ENCODE measurements around the gene CENPA. TPM values are rescaled to one million over a fixed set of nuclear protein-coding genes. Genes with fewer than 3 reads are reported as not detected.

CENPA gene
- total RNA-seq, 1 experiment from 2014 or later: 55.0 TPM

DNA sequence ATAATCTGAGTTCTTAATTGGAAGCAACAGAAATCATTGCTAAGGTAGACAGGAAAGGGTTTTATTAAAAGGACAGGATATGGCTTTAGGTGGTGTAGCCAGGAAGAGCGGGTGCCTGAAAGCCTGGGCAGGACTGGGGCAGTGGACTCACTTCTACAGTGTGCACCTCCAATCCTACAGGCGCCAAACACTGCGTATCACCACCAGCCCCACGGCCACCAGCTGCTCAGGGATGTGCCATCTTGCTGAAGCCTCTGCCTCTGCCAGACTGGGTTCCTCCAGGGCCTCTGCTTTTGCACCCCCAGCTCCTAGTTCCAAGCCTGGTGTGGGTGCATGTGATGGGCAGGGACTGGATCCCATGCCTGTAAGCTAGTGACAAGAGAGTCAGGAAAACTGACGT lies 32.4 kb downstream of the CENPA start:
- in situ Hi-C loops (cut with HindIII; ENCODE audit: low pct_unique_long_range_greater_than_20kb, low sequenced_read_pairs) (no loop called here), intact Hi-C loops (cut with micrococcal nuclease; ENCODE audit: unreplicated experiment) (no loop called here)
- Histone ChIP-seq H3K27me3 (ENCODE audit: control insufficient read depth, insufficient read depth, low read length) (no peaks in the 10 kb centered on the region), H3K4me1 (ENCODE audit: control insufficient read depth, insufficient read depth, low read length) (no peaks in the 10 kb centered on the region), H3K27ac (ENCODE audit: low read length) (no peak overlapping the region), H3K9me3 (ENCODE audit: control insufficient read depth, insufficient read depth, low read depth, low read length) (no peaks in the 10 kb centered on the region), H3K36me3 (ENCODE audit: control insufficient read depth, insufficient read depth, low read length) (no peaks in the 10 kb centered on the region), H3K4me3 (ENCODE audit: low read depth in 2 of 2, low read length in 2 of 2) (no peak overlapping the region)
- ChIA-PET POLR2A (no interaction called here), CTCF (no interaction called here)
- no TSS peak for BruUV-seq (replicated peaks)
- ATAC-seq (0 out of 2 replicates have a peak, but pooled peaks have one; percentile 51), DNase-seq (ENCODE audit: low read depth, low spot score) (no peak)
- no peak for TF ChIP-seq TCF7L2 (IDR thresholded peaks at IDR 0.05; ENCODE audit: low read depth, low read length)
- no peak for TF ChIP-seq POLR2AphosphoS5 (IDR thresholded peaks at IDR 0.05; ENCODE audit: low read depth, low read length)
- no peak for TF ChIP-seq SIN3A (IDR thresholded peaks at IDR 0.05; ENCODE audit: borderline replicate concordance, insufficient read depth, low read depth, low read length)
- TF ChIP-seq, protein P1, sequence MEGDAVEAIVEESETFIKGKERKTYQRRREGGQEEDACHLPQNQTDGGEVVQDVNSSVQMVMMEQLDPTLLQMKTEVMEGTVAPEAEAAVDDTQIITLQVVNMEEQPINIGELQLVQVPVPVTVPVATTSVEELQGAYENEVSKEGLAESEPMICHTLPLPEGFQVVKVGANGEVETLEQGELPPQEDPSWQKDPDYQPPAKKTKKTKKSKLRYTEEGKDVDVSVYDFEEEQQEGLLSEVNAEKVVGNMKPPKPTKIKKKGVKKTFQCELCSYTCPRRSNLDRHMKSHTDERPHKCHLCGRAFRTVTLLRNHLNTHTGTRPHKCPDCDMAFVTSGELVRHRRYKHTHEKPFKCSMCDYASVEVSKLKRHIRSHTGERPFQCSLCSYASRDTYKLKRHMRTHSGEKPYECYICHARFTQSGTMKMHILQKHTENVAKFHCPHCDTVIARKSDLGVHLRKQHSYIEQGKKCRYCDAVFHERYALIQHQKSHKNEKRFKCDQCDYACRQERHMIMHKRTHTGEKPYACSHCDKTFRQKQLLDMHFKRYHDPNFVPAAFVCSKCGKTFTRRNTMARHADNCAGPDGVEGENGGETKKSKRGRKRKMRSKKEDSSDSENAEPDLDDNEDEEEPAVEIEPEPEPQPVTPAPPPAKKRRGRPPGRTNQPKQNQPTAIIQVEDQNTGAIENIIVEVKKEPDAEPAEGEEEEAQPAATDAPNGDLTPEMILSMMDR (IDR thresholded peaks at IDR 0.05): no peak
- TF ChIP-seq, protein P2, sequence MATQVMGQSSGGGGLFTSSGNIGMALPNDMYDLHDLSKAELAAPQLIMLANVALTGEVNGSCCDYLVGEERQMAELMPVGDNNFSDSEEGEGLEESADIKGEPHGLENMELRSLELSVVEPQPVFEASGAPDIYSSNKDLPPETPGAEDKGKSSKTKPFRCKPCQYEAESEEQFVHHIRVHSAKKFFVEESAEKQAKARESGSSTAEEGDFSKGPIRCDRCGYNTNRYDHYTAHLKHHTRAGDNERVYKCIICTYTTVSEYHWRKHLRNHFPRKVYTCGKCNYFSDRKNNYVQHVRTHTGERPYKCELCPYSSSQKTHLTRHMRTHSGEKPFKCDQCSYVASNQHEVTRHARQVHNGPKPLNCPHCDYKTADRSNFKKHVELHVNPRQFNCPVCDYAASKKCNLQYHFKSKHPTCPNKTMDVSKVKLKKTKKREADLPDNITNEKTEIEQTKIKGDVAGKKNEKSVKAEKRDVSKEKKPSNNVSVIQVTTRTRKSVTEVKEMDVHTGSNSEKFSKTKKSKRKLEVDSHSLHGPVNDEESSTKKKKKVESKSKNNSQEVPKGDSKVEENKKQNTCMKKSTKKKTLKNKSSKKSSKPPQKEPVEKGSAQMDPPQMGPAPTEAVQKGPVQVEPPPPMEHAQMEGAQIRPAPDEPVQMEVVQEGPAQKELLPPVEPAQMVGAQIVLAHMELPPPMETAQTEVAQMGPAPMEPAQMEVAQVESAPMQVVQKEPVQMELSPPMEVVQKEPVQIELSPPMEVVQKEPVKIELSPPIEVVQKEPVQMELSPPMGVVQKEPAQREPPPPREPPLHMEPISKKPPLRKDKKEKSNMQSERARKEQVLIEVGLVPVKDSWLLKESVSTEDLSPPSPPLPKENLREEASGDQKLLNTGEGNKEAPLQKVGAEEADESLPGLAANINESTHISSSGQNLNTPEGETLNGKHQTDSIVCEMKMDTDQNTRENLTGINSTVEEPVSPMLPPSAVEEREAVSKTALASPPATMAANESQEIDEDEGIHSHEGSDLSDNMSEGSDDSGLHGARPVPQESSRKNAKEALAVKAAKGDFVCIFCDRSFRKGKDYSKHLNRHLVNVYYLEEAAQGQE (IDR thresholded peaks at IDR 0.05; ENCODE audit: insufficient read depth in 1 of 2, low read depth in 2 of 2, low read length in 1 of 2): no peak

GRCh38 chr2:26818972-26819371 lies 33.1 kb downstream of the CENPA start:
- no peaks in the 10 kb centered on the region for H3K4me1 ChIP-seq (ENCODE audit: control insufficient read depth, insufficient read depth, low read length)
- no peaks in the 10 kb centered on the region for H3K36me3 ChIP-seq (ENCODE audit: control insufficient read depth, insufficient read depth, low read length)
- intact Hi-C loops (cut with micrococcal nuclease; ENCODE audit: unreplicated experiment) (no loop called here), in situ Hi-C loops (cut with HindIII; ENCODE audit: low pct_unique_long_range_greater_than_20kb, low sequenced_read_pairs) (no loop called here)
- H3K27me3 ChIP-seq (ENCODE audit: control insufficient read depth, insufficient read depth, low read length): no peaks in the 10 kb centered on the region
- no peak overlapping the region for H3K4me3 ChIP-seq (ENCODE audit: low read depth in 2 of 2, low read length in 2 of 2)
- ATAC-seq (no peak), DNase-seq (ENCODE audit: low read depth, low spot score) (no peak)
- BruUV-seq (replicated peaks): no TSS peak
- ChIA-PET CTCF (no interaction called here), POLR2A (no interaction called here)
- no peak overlapping the region for H3K27ac ChIP-seq (ENCODE audit: low read length)
- H3K9me3 ChIP-seq (ENCODE audit: control insufficient read depth, insufficient read depth, low read depth, low read length): no peaks in the 10 kb centered on the region
- TF ChIP-seq TCF7L2 (IDR thresholded peaks at IDR 0.05; ENCODE audit: low read depth, low read length): no peak
- TF ChIP-seq SIN3A (IDR thresholded peaks at IDR 0.05; ENCODE audit: borderline replicate concordance, insufficient read depth, low read depth, low read length): no peak
- TF ChIP-seq, protein P1 (IDR thresholded peaks at IDR 0.05): no peak
- TF ChIP-seq, protein P2 (IDR thresholded peaks at IDR 0.05; ENCODE audit: insufficient read depth in 1 of 2, low read depth in 2 of 2, low read length in 1 of 2): no peak
- no peak for TF ChIP-seq POLR2AphosphoS5 (IDR thresholded peaks at IDR 0.05; ENCODE audit: low read depth, low read length)
